Liver (tissue), 9 donors: ENCODE data around the gene LAMP5. TPM values are rescaled to one million over a fixed set of nuclear protein-coding genes. Genes with fewer than 3 reads are reported as not detected.

Experiments used
- DNase-seq: peaks from one replicate; pipeline ENCODE4 v3.0.0-alpha.2; 2017; ENCODE audit warnings: low spot score
- H3K27ac ChIP-seq, 2 donors: one replicate each; pipeline ENCODE4 v1.7.0; 2013; ENCODE audit warnings: inconsistent platforms in 2 of 2, low read length in 2 of 2, control low read depth in 1 of 2, low read depth in 1 of 2, mild to moderate bottlenecking in 1 of 2
- H3K27me3 ChIP-seq, 4 donors: one replicate each; pipeline versions ENCODE4 v1.6.1 to v1.7.0; 2013; ENCODE audit warnings: low read length in 3 of 4, inconsistent platforms in 1 of 4, mild to moderate bottlenecking in 1 of 4, moderate library complexity in 1 of 4; ENCODE audit not compliant: control insufficient read depth in 4 of 4, insufficient read depth in 4 of 4
- H3K36me3 ChIP-seq, 4 donors: one replicate each; pipeline versions ENCODE4 v1.6.1 to v1.7.0; 2013; ENCODE audit warnings: low read length in 3 of 4, mild to moderate bottlenecking in 3 of 4, low read depth in 1 of 4, moderate library complexity in 1 of 4; ENCODE audit not compliant: control insufficient read depth in 4 of 4, insufficient read depth in 3 of 4
- H3K4me1 ChIP-seq, 4 donors: one replicate each; pipeline versions ENCODE4 v1.6.1 to v1.7.0; 2013; ENCODE audit warnings: low read length in 3 of 4, mild to moderate bottlenecking in 3 of 4, moderate library complexity in 1 of 4; ENCODE audit not compliant: control insufficient read depth in 4 of 4, insufficient read depth in 4 of 4
- H3K4me3 ChIP-seq, 3 donors: one replicate each; pipeline versions ENCODE4 v1.6.1 to v1.7.0; 2013; ENCODE audit warnings: low read length in 3 of 3, control low read depth in 1 of 3, low read depth in 1 of 3, mild to moderate bottlenecking in 1 of 3
- H3K9ac ChIP-seq, 2 donors: one replicate each; pipeline ENCODE4 v1.7.0; 2013; ENCODE audit warnings: low read length in 2 of 2, mild to moderate bottlenecking in 2 of 2, moderate library complexity in 2 of 2, control low read depth in 1 of 2, low read depth in 1 of 2
- H3K9me3 ChIP-seq, 4 donors: one replicate each; pipeline versions ENCODE4 v1.6.1 to v1.7.0; 2013; ENCODE audit warnings: low read length in 3 of 4; ENCODE audit not compliant: control insufficient read depth in 4 of 4
- EGR1 ChIP-seq, 2 donors: IDR thresholded peaks; 2 replicates each; pipeline ENCODE4 v1.6.1; 2016 to 2018; ENCODE audit warnings: antibody characterized with exemption in 2 of 2, low read depth in 2 of 2
- FOXA1 ChIP-seq: IDR thresholded peaks from 2 replicates; pipeline ENCODE4 v1.6.1; 2016; ENCODE audit warnings: antibody characterized with exemption
- FOXA2 ChIP-seq: IDR thresholded peaks from 2 replicates; pipeline ENCODE4 v1.6.1; 2016; ENCODE audit warnings: antibody characterized with exemption
- GABPA ChIP-seq, 2 donors: IDR thresholded peaks in 1 of 2; conservative IDR thresholded peaks in 1 of 2; 2 replicates each; pipeline ENCODE4 v1.6.1; 2016; ENCODE audit warnings: antibody characterized with exemption in 2 of 2, mild to moderate bottlenecking in 1 of 2, moderate library complexity in 1 of 2
- HNF4A ChIP-seq, 2 donors: conservative IDR thresholded peaks; 2 replicates each; pipeline ENCODE4 v1.6.1; 2016; ENCODE audit warnings: antibody characterized with exemption in 2 of 2, mild to moderate bottlenecking in 2 of 2
- HNF4G ChIP-seq: IDR thresholded peaks from 2 replicates; pipeline ENCODE4 v1.6.1; 2016; ENCODE audit warnings: antibody characterized with exemption
- NR2F2 ChIP-seq: IDR thresholded peaks from 2 replicates; pipeline ENCODE4 v1.6.1; 2016; ENCODE audit warnings: antibody characterized with exemption
- RAD21 ChIP-seq, 2 donors: IDR thresholded peaks; 2 replicates each; pipeline ENCODE4 v1.6.1; 2016; ENCODE audit warnings: antibody characterized with exemption in 2 of 2, mild to moderate bottlenecking in 2 of 2
- RXRA ChIP-seq, 2 donors: IDR thresholded peaks; 2 replicates each; pipeline ENCODE4 v1.6.1; 2017 to 2018; ENCODE audit warnings: antibody characterized with exemption in 2 of 2, mild to moderate bottlenecking in 1 of 2
- TAF1 ChIP-seq: conservative IDR thresholded peaks from 2 replicates; pipeline ENCODE4 v1.6.1; 2016; ENCODE audit warnings: antibody characterized with exemption, mild to moderate bottlenecking
- YY1 ChIP-seq: IDR thresholded peaks from 2 replicates; pipeline ENCODE4 v1.6.1; 2016; ENCODE audit warnings: antibody characterized with exemption, mild to moderate bottlenecking
- WGBS: extraction: QIAGEN DNeasy Blood & Tissue Kit; methylation state at CpG from one replicate; pipeline ENCODE4 v1.1.7; 2013; 5-methylcytosine and 5-hydroxymethylcytosine counted together
- polyA plus RNA-seq, 2 donors: library from polyadenylated mRNA; stranded (reverse) in 1 of 2; unstranded in 1 of 2; fragments of 200-250 nt in 1 of 2; fragments of >200 nt in 1 of 2; fragmentation: Nextera tagmentation in 1 of 2; extraction: Ambion mirVana in 1 of 2; gene quantifications; one replicate each; pipeline versions ENCODE4 v1.2.1 to v1.2.3, GENCODE V29; 2013 to 2015
- total RNA-seq, 2 donors: library from RNA; depleted of rRNA; stranded (reverse); fragments of >200 nt; gene quantifications; one replicate each; pipeline ENCODE4 v1.2.3, GENCODE V29; 2014
- TF ChIP-seq, protein P1 (sequence below): IDR thresholded peaks from 2 replicates; pipeline ENCODE4 v1.6.1; 2016; ENCODE audit warnings: antibody characterized with exemption
- TF ChIP-seq, protein P2 (sequence below): IDR thresholded peaks from 2 replicates; pipeline ENCODE4 v1.6.1; 2016; ENCODE audit warnings: antibody characterized with exemption
- TF ChIP-seq, protein P3 (sequence below): IDR thresholded peaks from 2 replicates; pipeline ENCODE4 v1.6.1; 2016; ENCODE audit warnings: antibody characterized with exemption
- TF ChIP-seq, protein P4 (sequence below): fragments of 150-350 bp; IDR thresholded peaks from 2 replicates; pipeline ENCODE4 v1.5.1; 2017; ENCODE audit warnings: improper control_type of control experiment, low read depth, low read length; ENCODE audit not compliant: missing input control
- TF ChIP-seq, protein P5 (sequence below): IDR thresholded peaks from 2 replicates; pipeline ENCODE4 v1.6.1; 2016; ENCODE audit warnings: antibody characterized with exemption, mild to moderate bottlenecking
- donor health status: healthy.
- donor health status: healthy.
- donor health status: healthy.
- donor health status: healthy.
- donor health status: healthy.

The LAMP5 gene
- total and polyA plus RNA-seq, 4 donors: 0.08 to 0.09 TPM; not detected in 2

DNA sequence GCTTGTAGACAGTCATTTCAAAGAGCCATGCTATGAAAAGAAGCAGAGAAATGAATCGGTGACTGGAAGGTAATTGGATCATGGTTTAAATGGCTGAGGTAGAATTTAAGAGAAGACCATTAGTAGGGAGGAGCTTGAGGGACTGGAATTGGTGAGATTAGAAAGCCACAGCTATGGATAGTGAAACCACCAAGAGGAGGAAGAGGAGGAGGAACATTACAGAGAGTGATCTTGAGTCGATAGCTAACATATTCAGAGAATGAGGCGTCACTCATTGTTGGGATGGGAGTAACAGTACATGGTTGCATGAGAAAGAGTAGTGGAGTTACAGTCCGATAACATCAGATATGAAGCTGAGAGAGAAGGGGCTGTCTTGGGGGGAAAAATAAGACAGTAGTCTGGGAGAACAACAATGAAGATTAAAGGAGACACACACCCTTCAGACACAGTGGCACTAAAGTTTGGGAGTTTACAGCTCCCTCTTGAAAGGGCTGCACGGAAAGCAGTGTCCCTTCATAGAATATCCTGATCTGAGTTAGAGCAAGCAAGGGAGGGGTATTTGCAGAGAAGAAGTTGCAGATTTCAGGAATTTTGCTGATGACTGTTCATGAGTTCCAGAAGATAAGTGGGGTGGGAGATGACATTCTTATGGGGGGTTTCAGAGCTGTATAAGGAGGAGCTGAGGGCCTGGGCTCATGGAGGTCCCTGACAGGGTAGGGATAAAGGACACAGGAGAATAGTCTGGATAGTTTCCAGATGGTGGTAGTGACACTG, 15.1 kb upstream of the LAMP5 start:
- Histone ChIP-seq H3K9ac (no peak overlapping the region), H3K4me1 (no peaks in the 10 kb centered on the region), H3K36me3 (no peaks in the 10 kb centered on the region), H3K27ac (no peak overlapping the region), H3K27me3 (peaks cover 0 to 2% (median 2%) of the 10 kb centered on the region in 4 donors), H3K4me3 (no peak overlapping the region), H3K9me3 (no peaks in the 10 kb centered on the region)
- WGBS: 85% methylated on average over 5 of the region's 5 CpGs
- no peak for DNase-seq
- no peak for TF ChIP-seq HNF4A (conservative IDR thresholded peaks at IDR 0.05)
- TF ChIP-seq, protein P1, sequence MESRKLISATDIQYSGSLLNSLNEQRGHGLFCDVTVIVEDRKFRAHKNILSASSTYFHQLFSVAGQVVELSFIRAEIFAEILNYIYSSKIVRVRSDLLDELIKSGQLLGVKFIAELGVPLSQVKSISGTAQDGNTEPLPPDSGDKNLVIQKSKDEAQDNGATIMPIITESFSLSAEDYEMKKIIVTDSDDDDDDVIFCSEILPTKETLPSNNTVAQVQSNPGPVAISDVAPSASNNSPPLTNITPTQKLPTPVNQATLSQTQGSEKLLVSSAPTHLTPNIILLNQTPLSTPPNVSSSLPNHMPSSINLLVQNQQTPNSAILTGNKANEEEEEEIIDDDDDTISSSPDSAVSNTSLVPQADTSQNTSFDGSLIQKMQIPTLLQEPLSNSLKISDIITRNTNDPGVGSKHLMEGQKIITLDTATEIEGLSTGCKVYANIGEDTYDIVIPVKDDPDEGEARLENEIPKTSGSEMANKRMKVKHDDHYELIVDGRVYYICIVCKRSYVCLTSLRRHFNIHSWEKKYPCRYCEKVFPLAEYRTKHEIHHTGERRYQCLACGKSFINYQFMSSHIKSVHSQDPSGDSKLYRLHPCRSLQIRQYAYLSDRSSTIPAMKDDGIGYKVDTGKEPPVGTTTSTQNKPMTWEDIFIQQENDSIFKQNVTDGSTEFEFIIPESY: no peak
- no peak for TF ChIP-seq NR2F2
- TF ChIP-seq, protein P2, sequence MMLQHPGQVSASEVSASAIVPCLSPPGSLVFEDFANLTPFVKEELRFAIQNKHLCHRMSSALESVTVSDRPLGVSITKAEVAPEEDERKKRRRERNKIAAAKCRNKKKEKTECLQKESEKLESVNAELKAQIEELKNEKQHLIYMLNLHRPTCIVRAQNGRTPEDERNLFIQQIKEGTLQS: no peak

DNA sequence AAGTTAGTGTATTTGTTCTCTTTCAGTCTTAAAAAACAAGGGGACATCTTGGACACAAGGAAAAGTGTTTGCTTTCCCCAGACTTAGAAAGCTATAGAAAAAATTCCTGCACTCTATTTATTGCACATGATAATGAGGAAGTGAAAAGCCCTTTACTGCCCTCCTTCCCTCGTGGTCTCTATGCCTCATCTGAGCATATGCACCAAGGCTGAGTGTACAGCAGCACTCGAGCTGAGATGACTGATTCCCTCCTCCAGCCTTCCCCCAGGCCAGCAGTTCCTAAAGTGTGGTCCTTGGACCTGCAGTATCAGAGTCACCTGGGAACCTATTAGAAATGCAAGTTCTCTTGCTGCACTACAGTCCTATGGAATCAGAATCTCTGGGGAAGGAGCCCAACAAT, 14.3 kb upstream of the LAMP5 start:
- Histone ChIP-seq H3K9ac (no peak overlapping the region), H3K36me3 (no peaks in the 10 kb centered on the region), H3K4me3 (no peak overlapping the region), H3K4me1 (no peaks in the 10 kb centered on the region), H3K27ac (no peak overlapping the region), H3K27me3 (peaks cover 0 to 2% (median under 1%) of the 10 kb centered on the region in 4 donors), H3K9me3 (no peaks in the 10 kb centered on the region)
- no peak for DNase-seq
- WGBS: 18% methylated on average over 2 of the region's 2 CpGs
- TF ChIP-seq EGR1 (IDR thresholded peaks at IDR 0.05; ENCODE audit: low read depth in 2 of 2): no peak
- no peak for TF ChIP-seq HNF4G
- TF ChIP-seq, protein P3, sequence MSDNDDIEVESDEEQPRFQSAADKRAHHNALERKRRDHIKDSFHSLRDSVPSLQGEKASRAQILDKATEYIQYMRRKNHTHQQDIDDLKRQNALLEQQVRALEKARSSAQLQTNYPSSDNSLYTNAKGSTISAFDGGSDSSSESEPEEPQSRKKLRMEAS: no peak
- no peak for TF ChIP-seq RXRA (IDR thresholded peaks at IDR 0.05)
- no peak for TF ChIP-seq RAD21 (IDR thresholded peaks at IDR 0.05)
- TF ChIP-seq NR2F2: no peak
- TF ChIP-seq, protein P4, sequence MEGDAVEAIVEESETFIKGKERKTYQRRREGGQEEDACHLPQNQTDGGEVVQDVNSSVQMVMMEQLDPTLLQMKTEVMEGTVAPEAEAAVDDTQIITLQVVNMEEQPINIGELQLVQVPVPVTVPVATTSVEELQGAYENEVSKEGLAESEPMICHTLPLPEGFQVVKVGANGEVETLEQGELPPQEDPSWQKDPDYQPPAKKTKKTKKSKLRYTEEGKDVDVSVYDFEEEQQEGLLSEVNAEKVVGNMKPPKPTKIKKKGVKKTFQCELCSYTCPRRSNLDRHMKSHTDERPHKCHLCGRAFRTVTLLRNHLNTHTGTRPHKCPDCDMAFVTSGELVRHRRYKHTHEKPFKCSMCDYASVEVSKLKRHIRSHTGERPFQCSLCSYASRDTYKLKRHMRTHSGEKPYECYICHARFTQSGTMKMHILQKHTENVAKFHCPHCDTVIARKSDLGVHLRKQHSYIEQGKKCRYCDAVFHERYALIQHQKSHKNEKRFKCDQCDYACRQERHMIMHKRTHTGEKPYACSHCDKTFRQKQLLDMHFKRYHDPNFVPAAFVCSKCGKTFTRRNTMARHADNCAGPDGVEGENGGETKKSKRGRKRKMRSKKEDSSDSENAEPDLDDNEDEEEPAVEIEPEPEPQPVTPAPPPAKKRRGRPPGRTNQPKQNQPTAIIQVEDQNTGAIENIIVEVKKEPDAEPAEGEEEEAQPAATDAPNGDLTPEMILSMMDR: no peak
- TF ChIP-seq, protein P1: no peak
- no peak for TF ChIP-seq FOXA1
- TF ChIP-seq YY1: no peak
- no peak for TF ChIP-seq HNF4A (conservative IDR thresholded peaks at IDR 0.05)
- no peak for TF ChIP-seq FOXA2
- no peak for TF ChIP-seq TAF1
- TF ChIP-seq, protein P5, sequence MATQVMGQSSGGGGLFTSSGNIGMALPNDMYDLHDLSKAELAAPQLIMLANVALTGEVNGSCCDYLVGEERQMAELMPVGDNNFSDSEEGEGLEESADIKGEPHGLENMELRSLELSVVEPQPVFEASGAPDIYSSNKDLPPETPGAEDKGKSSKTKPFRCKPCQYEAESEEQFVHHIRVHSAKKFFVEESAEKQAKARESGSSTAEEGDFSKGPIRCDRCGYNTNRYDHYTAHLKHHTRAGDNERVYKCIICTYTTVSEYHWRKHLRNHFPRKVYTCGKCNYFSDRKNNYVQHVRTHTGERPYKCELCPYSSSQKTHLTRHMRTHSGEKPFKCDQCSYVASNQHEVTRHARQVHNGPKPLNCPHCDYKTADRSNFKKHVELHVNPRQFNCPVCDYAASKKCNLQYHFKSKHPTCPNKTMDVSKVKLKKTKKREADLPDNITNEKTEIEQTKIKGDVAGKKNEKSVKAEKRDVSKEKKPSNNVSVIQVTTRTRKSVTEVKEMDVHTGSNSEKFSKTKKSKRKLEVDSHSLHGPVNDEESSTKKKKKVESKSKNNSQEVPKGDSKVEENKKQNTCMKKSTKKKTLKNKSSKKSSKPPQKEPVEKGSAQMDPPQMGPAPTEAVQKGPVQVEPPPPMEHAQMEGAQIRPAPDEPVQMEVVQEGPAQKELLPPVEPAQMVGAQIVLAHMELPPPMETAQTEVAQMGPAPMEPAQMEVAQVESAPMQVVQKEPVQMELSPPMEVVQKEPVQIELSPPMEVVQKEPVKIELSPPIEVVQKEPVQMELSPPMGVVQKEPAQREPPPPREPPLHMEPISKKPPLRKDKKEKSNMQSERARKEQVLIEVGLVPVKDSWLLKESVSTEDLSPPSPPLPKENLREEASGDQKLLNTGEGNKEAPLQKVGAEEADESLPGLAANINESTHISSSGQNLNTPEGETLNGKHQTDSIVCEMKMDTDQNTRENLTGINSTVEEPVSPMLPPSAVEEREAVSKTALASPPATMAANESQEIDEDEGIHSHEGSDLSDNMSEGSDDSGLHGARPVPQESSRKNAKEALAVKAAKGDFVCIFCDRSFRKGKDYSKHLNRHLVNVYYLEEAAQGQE: no peak
- no peak for TF ChIP-seq GABPA (IDR thresholded peaks at IDR 0.05 in 1 of 2, conservative IDR thresholded peaks at IDR 0.05 in 1 of 2)
